ENCODE results near the gene AMACR.

GRCh38 chr5:33976307-33976706, 31.5 kb downstream of the AMACR start:
- TF ChIP-seq CTCF (IDR thresholded peaks at IDR 0.05) (no peak), POLR2AphosphoS5 (IDR thresholded peaks at IDR 0.05; ENCODE audit: low read depth, low read length) (no peak)

Measured in Panc1 (cell line).